Gastroesophageal sphincter (tissue), 3 donors: Measurements from ENCODE around the gene TSPEAR.

ENCODE experiments used
- CTCF ChIP-seq, 4 experiments: fragments of 200-600 bp in 2 of 4; fragments of 450-650 bp in 2 of 4; sonication (generic) in 1 of 4; IDR thresholded peaks; one replicate each; pipeline ENCODE4 v1.5.1; 2017 to 2019; ENCODE audit warnings: antibody characterized with exemption in 4 of 4, mild to moderate bottlenecking in 2 of 4, moderate library complexity in 2 of 4
- EP300 ChIP-seq: sonication (generic); formaldehyde crosslinking; IDR thresholded peaks from one replicate; pipeline ENCODE4 v1.6.1; 2017; ENCODE audit warnings: antibody characterized with exemption, mild to moderate bottlenecking
- POLR2AphosphoS5 ChIP-seq: sonication (generic); formaldehyde crosslinking; IDR thresholded peaks from one replicate; pipeline ENCODE4 v1.6.1; 2017; ENCODE audit warnings: antibody characterized with exemption

- TF ChIP-seq CTCF (IDR thresholded peaks at IDR 0.05) (no peak), POLR2AphosphoS5 (no peak), EP300 (no peak)
These were observed 191.7 kb downstream of the TSPEAR start for GRCh38 chr21:44519346-44520325.
